ENCODE results near the gene ZNF556.

DNA sequence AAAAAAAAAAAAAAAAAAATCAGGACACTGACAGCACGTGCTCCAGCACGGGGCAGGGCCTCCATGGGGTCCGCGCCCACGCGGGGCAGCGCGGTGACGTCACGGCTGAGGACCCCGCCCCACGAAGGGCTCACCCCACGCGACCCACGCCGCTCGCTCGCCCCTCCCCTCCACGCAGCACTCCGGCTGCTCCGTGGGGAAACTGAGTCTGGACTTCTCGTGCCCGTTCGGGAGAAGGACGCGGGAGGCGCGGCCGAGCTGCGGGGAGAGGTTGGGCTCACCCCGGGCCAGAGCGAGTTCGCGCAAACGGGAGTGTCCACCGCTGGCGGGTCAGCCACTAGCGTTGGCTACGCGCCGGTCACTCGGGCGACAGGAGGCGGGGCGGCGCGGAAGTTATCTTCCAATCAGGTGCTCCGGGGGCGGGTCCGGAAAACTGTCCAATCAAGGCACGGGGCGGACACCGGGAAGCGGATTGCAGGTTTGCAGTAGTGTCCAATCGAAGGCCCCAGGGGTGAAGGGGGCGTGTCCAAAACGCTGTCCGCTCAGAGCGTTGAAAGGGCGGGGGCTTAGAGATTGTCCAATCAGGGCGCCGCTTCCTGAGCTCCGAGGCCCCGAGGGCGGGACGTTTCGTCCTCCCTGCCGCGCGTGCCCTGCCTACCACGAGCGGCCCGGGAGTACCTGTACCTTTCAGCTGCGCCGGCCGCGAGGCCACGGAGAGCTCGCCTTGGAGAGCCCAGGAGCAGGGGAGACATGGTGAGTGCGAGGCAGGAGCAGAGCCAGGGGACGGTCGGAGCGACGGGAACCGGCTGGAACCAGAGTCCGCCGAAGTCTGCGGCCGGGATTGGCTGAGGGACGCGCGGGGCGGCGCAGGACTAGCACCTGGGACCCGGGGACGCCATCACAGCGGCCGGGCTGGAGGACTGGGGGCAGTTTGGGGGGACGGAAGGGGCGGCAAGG lies 33.4 kb downstream of the ZNF556 start, which contains the start of gene ZNF57:
- TF ChIP-seq EZH2 (IDR thresholded peaks at IDR 0.05) (no peak), FOXP2 (optimal IDR thresholded peaks at IDR 0.05; ENCODE audit: control extremely low read depth, extremely low read length, insufficient read depth) (no peak)
